PC-3 (cell line): ENCODE results near the gene PTP4A2. TPM values are rescaled to one million over a fixed set of nuclear protein-coding genes. Genes with fewer than 3 reads are reported as not detected.

Experiments
- ATAC-seq: fragments of 200-7000 bp; cut with Tn5 transposase; 2 replicates; pipeline ENCODE4 v1.9.1; 2020; ENCODE audit warnings: mild to moderate bottlenecking, moderate library complexity
- BruUV-seq: library from RNA; stranded (reverse); fragments of 400-500 nt; replicated peaks from 2 replicates; lab custom pipeline; 2021; lab: Mats Ljungman, UMichigan
- CTCF ChIA-PET: fragments of 300-600 bp; sonication (Branson Sonifier 250); formaldehyde crosslinking; loops from one replicate; lab custom pipeline; 2022; ENCODE audit warnings: antibody characterized with exemption; lab: Charles Lee
- POLR2A ChIA-PET: fragments of 300-600 bp; sonication (Branson Sonifier 250); formaldehyde crosslinking; loops from one replicate; lab custom pipeline; 2022; ENCODE audit warnings: antibody characterized with exemption; ENCODE audit not compliant: unreplicated experiment; lab: Charles Lee
- DNase-seq: peaks from one replicate; pipeline ENCODE4 v3.0.0-alpha.2; 2015
- H2AFZ ChIP-seq: fragments of 300-600 bp; sonication (generic); 2 replicates; pipeline ENCODE4 v1.6.0; 2016; ENCODE audit warnings: antibody characterized with exemption, low read length
- H3F3A ChIP-seq: fragments of 300-600 bp; sonication (generic); one replicate; pipeline ENCODE4 v1.6.0; 2017; ENCODE audit warnings: antibody characterized with exemption, low read length, control low read depth, mild to moderate bottlenecking; ENCODE audit not compliant: unreplicated experiment
- H3K27ac ChIP-seq: fragments of 300-600 bp; sonication (generic); 2 replicates; pipeline ENCODE4 v1.5.1; 2016; ENCODE audit warnings: mild to moderate bottlenecking, low read length
- H3K27me3 ChIP-seq: fragments of 300-600 bp; sonication (generic); 2 replicates; pipeline ENCODE4 v1.6.1; 2016; ENCODE audit warnings: low read length, mixed read lengths
- H3K36me3 ChIP-seq: fragments of 300-600 bp; sonication (generic); 2 replicates; pipeline ENCODE4 v1.6.1; 2016; ENCODE audit warnings: low read depth, mixed run types, low read length, mixed read lengths
- H3K4me1 ChIP-seq: fragments of 300-600 bp; sonication (generic); 2 replicates; pipeline ENCODE4 v1.5.1; 2016; ENCODE audit warnings: low read length; ENCODE audit not compliant: insufficient read depth
- H3K4me2 ChIP-seq: fragments of 300-600 bp; sonication (generic); 2 replicates; pipeline ENCODE4 v1.6.0; 2016; ENCODE audit warnings: low read length
- H3K4me3 ChIP-seq: fragments of 300-600 bp; sonication (generic); 2 replicates; pipeline ENCODE4 v1.5.1; 2016; ENCODE audit warnings: mild to moderate bottlenecking, low read length, mixed read lengths
- H3K79me2 ChIP-seq: fragments of 300-600 bp; sonication (generic); 2 replicates; pipeline ENCODE4 v1.6.1; 2017; ENCODE audit warnings: low read length, mixed read lengths
- H3K9ac ChIP-seq: fragments of 300-600 bp; sonication (generic); 2 replicates; pipeline ENCODE4 v1.6.0; 2016; ENCODE audit warnings: mild to moderate bottlenecking, low read length
- H3K9me2 ChIP-seq: fragments of 300-600 bp; sonication (generic); replicated peaks from 2 replicates; pipeline ENCODE4 v1.6.1; 2016; ENCODE audit warnings: mixed run types, low read length, mixed read lengths
- H3K9me3 ChIP-seq: fragments of 300-600 bp; sonication (generic); 2 replicates; pipeline ENCODE4 v1.6.1; 2016; ENCODE audit warnings: low read length, mixed read lengths
- H4K20me1 ChIP-seq: fragments of 300-600 bp; sonication (generic); 2 replicates; pipeline ENCODE4 v1.6.1; 2016; ENCODE audit warnings: low read length, mixed read lengths
- EZH2 ChIP-seq: fragments of 300-600 bp; sonication (generic); IDR thresholded peaks from one replicate; pipeline ENCODE4 v1.6.1; 2017; ENCODE audit warnings: antibody characterized with exemption, mild to moderate bottlenecking, low read length; ENCODE audit not compliant: unreplicated experiment
- EZH2phosphoT487 ChIP-seq: fragments of 300-600 bp; sonication (generic); IDR thresholded peaks from 2 replicates; pipeline ENCODE4 v1.6.1; 2018; ENCODE audit warnings: mild to moderate bottlenecking, antibody characterized with exemption, low read length, borderline replicate concordance
- intact Hi-C: fragments of 100-400 bp; cut with micrococcal nuclease; formaldehyde crosslinking; loops from 2 replicates; pipeline ENCODE4 v1.9.0; 2023
- total RNA-seq: library from RNA; depleted of rRNA; stranded (reverse); fragments of >200 nt; gene quantifications from 2 replicates; pipeline ENCODE4 v1.2.3, GENCODE V29; 2014
- TF ChIP-seq, protein P1 (sequence below): fragments of 300-600 bp; sonication (generic); conservative IDR thresholded peaks from 2 replicates; pipeline ENCODE4 v1.5.1; 2017; ENCODE audit warnings: antibody characterized with exemption, low read depth, mild to moderate bottlenecking, low read length

PTP4A2 gene
- total RNA-seq, 1 experiment from 2014 or later = 335 TPM

DNA sequence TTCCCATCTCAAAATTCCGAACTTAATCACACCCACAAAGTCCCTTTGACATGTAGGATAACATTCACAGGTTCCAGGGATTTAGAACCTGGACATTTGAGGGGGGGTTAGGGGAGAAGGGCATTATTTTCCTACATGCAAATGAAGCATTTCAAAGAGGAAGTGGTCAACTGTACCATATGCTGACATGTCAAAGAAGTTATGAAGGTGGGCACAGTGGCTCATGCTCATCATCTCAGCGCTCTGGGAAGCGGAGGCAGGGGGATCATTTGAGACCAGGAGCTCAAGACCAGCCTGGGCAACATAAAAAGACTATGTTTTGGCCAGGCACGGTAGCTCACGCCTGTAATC lies 35.7 kb downstream of the PTP4A2 start:
- intact Hi-C loops = no loop called here
- no peak overlapping the region for H2AFZ ChIP-seq
- ATAC-seq = no peak
- POLR2A ChIA-PET = no interaction called here
- no peaks in the 10 kb centered on the region for H3K27me3 ChIP-seq
- BruUV-seq = no TSS peak
- no peak overlapping the region for H3K27ac ChIP-seq
- DNase-seq = no peak
- no peaks in the 10 kb centered on the region for H3K9me3 ChIP-seq
- H3K79me2 ChIP-seq = no peaks in the 10 kb centered on the region
- no peak overlapping the region for H3K9ac ChIP-seq
- H3F3A ChIP-seq = no peaks in the 10 kb centered on the region
- H3K4me2 ChIP-seq = no peak overlapping the region
- no peak overlapping the region for H3K4me3 ChIP-seq
- peaks cover 16% of the 10 kb centered on the region for H3K36me3 ChIP-seq
- H4K20me1 ChIP-seq = no peaks in the 10 kb centered on the region
- CTCF ChIA-PET = no interaction called here
- no peaks in the 10 kb centered on the region for H3K9me2 ChIP-seq
- peaks cover 5% of the 10 kb centered on the region for H3K4me1 ChIP-seq
- no peak for TF ChIP-seq EZH2phosphoT487
- TF ChIP-seq, protein P1, sequence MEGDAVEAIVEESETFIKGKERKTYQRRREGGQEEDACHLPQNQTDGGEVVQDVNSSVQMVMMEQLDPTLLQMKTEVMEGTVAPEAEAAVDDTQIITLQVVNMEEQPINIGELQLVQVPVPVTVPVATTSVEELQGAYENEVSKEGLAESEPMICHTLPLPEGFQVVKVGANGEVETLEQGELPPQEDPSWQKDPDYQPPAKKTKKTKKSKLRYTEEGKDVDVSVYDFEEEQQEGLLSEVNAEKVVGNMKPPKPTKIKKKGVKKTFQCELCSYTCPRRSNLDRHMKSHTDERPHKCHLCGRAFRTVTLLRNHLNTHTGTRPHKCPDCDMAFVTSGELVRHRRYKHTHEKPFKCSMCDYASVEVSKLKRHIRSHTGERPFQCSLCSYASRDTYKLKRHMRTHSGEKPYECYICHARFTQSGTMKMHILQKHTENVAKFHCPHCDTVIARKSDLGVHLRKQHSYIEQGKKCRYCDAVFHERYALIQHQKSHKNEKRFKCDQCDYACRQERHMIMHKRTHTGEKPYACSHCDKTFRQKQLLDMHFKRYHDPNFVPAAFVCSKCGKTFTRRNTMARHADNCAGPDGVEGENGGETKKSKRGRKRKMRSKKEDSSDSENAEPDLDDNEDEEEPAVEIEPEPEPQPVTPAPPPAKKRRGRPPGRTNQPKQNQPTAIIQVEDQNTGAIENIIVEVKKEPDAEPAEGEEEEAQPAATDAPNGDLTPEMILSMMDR = no peak
- TF ChIP-seq EZH2 = no peak

DNA sequence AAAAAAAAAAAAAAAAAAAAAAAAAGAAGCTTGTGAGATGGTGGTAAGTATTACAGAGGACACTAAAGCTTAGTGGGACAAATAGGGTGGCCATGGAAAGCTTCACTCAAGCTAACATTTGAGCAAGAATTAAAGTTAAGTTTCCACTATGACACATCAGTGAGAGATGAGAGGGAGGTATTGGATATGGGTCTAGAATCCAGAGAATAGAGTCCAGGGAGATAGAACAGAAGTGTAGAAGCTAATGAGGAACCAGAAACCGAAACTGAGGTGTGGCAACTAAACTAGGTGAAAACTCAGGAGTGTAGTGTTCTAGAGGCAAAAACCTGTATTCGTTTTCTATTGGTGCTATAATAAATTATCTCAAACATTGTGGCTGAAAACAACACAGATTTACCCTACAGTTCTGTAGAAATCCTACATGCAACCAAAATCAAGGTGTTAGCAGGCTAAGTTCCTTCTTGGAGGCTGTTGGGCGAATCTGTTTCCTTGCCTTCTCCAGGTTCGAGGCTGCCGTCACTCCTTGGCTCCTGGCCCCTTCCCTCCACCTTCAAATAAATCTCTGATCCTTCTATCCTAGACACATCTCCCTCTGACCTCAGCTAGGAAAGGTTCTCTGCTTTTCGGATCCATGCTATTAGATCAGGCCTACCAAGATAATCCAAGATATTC lies 36.2 kb downstream of the PTP4A2 start:
- Histone ChIP-seq H3K36me3 (peaks cover 11% of the 10 kb centered on the region; the same call in 1 of the 2 replicates), H3K4me3 (no peak overlapping the region), H2AFZ (no peak overlapping the region), H3K27me3 (no peaks in the 10 kb centered on the region), H4K20me1 (no peaks in the 10 kb centered on the region), H3K27ac (no peak overlapping the region), H3K9me2 (no peaks in the 10 kb centered on the region), H3K4me1 (peaks cover 10% of the 10 kb centered on the region), H3K9me3 (no peaks in the 10 kb centered on the region), H3K4me2 (no peak overlapping the region), H3F3A (no peaks in the 10 kb centered on the region), H3K9ac (no peak overlapping the region), H3K79me2 (no peaks in the 10 kb centered on the region)
- intact Hi-C loops = no loop called here
- no peak for ATAC-seq
- CTCF ChIA-PET = interaction anchor here (0.6 to 1.0 kb wide), 3 partner anchors 16 to 107 kb away, joined by 4 to 5 read pairs (median 5); no protein-coding TSS in a partner anchor
- POLR2A ChIA-PET = interaction anchor here (0.5 to 0.6 kb wide), 4 partner anchors 31 to 95 kb away, joined by 3 to 6 read pairs (median 4); no protein-coding TSS in a partner anchor
- TF ChIP-seq, protein P1 = no peak
- TF ChIP-seq EZH2 (no peak), EZH2phosphoT487 (no peak)
- TSS peak; percentile 3 for BruUV-seq
- no peak for DNase-seq

DNA sequence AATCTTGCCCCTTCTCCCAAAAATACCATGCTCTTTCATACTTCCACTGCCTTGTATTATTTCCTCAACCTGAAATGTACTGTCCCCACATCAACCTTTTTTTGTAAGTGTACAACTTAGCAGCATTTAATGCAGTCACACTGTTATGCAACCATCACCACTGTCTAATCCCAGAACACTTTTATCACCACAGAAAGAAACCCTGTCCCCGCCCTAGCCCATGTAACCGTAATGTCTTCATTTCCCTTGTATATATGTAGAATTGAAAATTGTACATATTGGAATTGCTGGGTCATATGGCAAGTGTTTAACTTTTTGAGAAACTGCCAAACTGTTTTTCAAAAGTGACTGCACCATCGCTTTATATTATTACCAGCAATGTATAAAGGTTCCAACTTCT lies 37.4 kb downstream of the PTP4A2 start:
- no peaks in the 10 kb centered on the region for H3K79me2 ChIP-seq
- no peaks in the 10 kb centered on the region for H3F3A ChIP-seq
- BruUV-seq = no TSS peak
- TF ChIP-seq, protein P1 = no peak
- TF ChIP-seq EZH2phosphoT487 (no peak), EZH2 (no peak)
- peaks cover 14% of the 10 kb centered on the region for H3K4me1 ChIP-seq
- intact Hi-C loops = no loop called here
- no peak overlapping the region for H3K27ac ChIP-seq
- ATAC-seq (no peak), DNase-seq (no peak)
- no peak overlapping the region for H3K4me3 ChIP-seq
- H3K9ac ChIP-seq = no peak overlapping the region
- no peak overlapping the region for H3K4me2 ChIP-seq
- H3K36me3 ChIP-seq = peaks cover 2% of the 10 kb centered on the region; the same call in 1 of the 2 replicates
- CTCF ChIA-PET = interaction anchor here (1.0 kb wide), 1 partner anchor 63 kb away, joined by 5 read pairs; no protein-coding TSS in a partner anchor
- no peaks in the 10 kb centered on the region for H3K27me3 ChIP-seq
- no peaks in the 10 kb centered on the region for H3K9me3 ChIP-seq
- H4K20me1 ChIP-seq = no peaks in the 10 kb centered on the region
- no peaks in the 10 kb centered on the region for H3K9me2 ChIP-seq
- POLR2A ChIA-PET = no interaction called here
- H2AFZ ChIP-seq = no peak overlapping the region
